HG02571 (cell line): ENCODE results near the gene CPEB3.

Experiments used
- ATAC-seq: cut with Tn5 transposase; IDR thresholded peaks from one replicate; pipeline ENCODE4 v1.9.1; 2021; ENCODE audit warnings: mild to moderate bottlenecking, moderate library complexity; ENCODE audit not compliant: unreplicated experiment

Gene CPEB3

GRCh38 chr10:92268748-92269147 lies 22.1 kb downstream of the CPEB3 start:
- ATAC-seq: no peak

GRCh38 chr10:92267343-92267742 lies 23.5 kb downstream of the CPEB3 start:
- peak; percentile 51 for ATAC-seq

GRCh38 chr10:92265687-92266258 lies 25.1 kb downstream of the CPEB3 start:
- peak; percentile 54 for ATAC-seq

- ATAC-seq: no peak
These were observed 26.6 kb downstream of the CPEB3 start for GRCh38 chr10:92264249-92264648.

- ATAC-seq: no peak
These were observed 27.5 kb downstream of the CPEB3 start for GRCh38 chr10:92263396-92263795.

- no peak for ATAC-seq
These were observed 42.3 kb downstream of the CPEB3 start for GRCh38 chr10:92248566-92248965.

GRCh38 chr10:92244796-92245195 lies 46.1 kb downstream of the CPEB3 start:
- no peak for ATAC-seq

GRCh38 chr10:92242910-92243671 lies 47.8 kb downstream of the CPEB3 start:
- no peak for ATAC-seq

- no peak for ATAC-seq
These were observed 48.5 kb downstream of the CPEB3 start for GRCh38 chr10:92242380-92242779.

GRCh38 chr10:92241501-92241900 lies 49.4 kb downstream of the CPEB3 start:
- ATAC-seq: no peak

GRCh38 chr10:92241158-92241500 lies 49.7 kb downstream of the CPEB3 start:
- no peak for ATAC-seq

GRCh38 chr10:92240289-92241157 lies 50.4 kb downstream of the CPEB3 start:
- peak; percentile 63 for ATAC-seq

GRCh38 chr10:92239600-92240288 lies 51.1 kb downstream of the CPEB3 start:
- ATAC-seq: peak; percentile 28

- no peak for ATAC-seq
These were observed 51.7 kb downstream of the CPEB3 start for GRCh38 chr10:92239151-92239599.

- no peak for ATAC-seq
These were observed 52.2 kb downstream of the CPEB3 start for GRCh38 chr10:92238586-92239098.

GRCh38 chr10:92238054-92238585 lies 52.8 kb downstream of the CPEB3 start:
- ATAC-seq: no peak

GRCh38 chr10:92231196-92231595 lies 59.7 kb downstream of the CPEB3 start:
- no peak for ATAC-seq

- no peak for ATAC-seq
These were observed 68.1 kb downstream of the CPEB3 start for GRCh38 chr10:92222603-92223262.

GRCh38 chr10:92219559-92219958 lies 71.3 kb downstream of the CPEB3 start:
- ATAC-seq: no peak

- no peak for ATAC-seq
These were observed 72.3 kb downstream of the CPEB3 start for GRCh38 chr10:92218569-92218968.
